ENCODE data around the gene BORCS6.

Gene BORCS6

GRCh38 chr17:8155996-8156245 is 34.1 kb downstream of the BORCS6 start:
- DNase-seq (ENCODE audit: low read depth in 3 of 3, low spot score in 1 of 3) = no peak

- no peak for DNase-seq (ENCODE audit: low read depth in 3 of 3, low spot score in 1 of 3)
Observed at GRCh38 chr17:8155231-8155995, 34.6 kb downstream of the BORCS6 start.

GRCh38 chr17:8154608-8155155 is 35.3 kb downstream of the BORCS6 start:
- no peak for DNase-seq (ENCODE audit: low read depth in 3 of 3, low spot score in 1 of 3)

GRCh38 chr17:8153957-8154607 is 35.9 kb downstream of the BORCS6 start:
- peak; percentile 69 to 76 (median 71) for DNase-seq (ENCODE audit: low read depth in 3 of 3, low spot score in 1 of 3)

GRCh38 chr17:8153525-8153956 is 36.4 kb downstream of the BORCS6 start:
- DNase-seq (ENCODE audit: low read depth in 3 of 3, low spot score in 1 of 3) = peak in 1 of 3 donors; percentile 33

- DNase-seq (ENCODE audit: low read depth in 3 of 3, low spot score in 1 of 3) = no peak
Observed at GRCh38 chr17:8153031-8153451, 36.9 kb downstream of the BORCS6 start.

- peak; percentile 64 to 76 (median 69) for DNase-seq (ENCODE audit: low read depth in 3 of 3, low spot score in 1 of 3)
Observed at GRCh38 chr17:8152112-8152775, 37.7 kb downstream of the BORCS6 start, which contains the start of gene PER1. PER1 (minus strand) TSS chr17:8152404; CDS start chr17:8150706, 1,698 bp downstream.

- no peak for DNase-seq (ENCODE audit: low read depth in 3 of 3, low spot score in 1 of 3)
Observed at GRCh38 chr17:8151641-8152111, 38.3 kb downstream of the BORCS6 start.

- DNase-seq (ENCODE audit: low read depth in 3 of 3, low spot score in 1 of 3) = peak; percentile 57 to 83 (median 75)
Observed at GRCh38 chr17:8151120-8151640, 38.8 kb downstream of the BORCS6 start.

GRCh38 chr17:8150194-8151119 is 39.5 kb downstream of the BORCS6 start:
- no peak for DNase-seq (ENCODE audit: low read depth in 3 of 3, low spot score in 1 of 3)

- no peak for DNase-seq (ENCODE audit: low read depth in 3 of 3, low spot score in 1 of 3)
Observed at GRCh38 chr17:8149419-8150193, 40.4 kb downstream of the BORCS6 start.

GRCh38 chr17:8148560-8148959 is 41.4 kb downstream of the BORCS6 start:
- no peak for DNase-seq (ENCODE audit: low read depth in 3 of 3, low spot score in 1 of 3)

GRCh38 chr17:8147805-8148404 is 42.1 kb downstream of the BORCS6 start:
- DNase-seq (ENCODE audit: low read depth in 3 of 3, low spot score in 1 of 3) = no peak

- no peak for DNase-seq (ENCODE audit: low read depth in 3 of 3, low spot score in 1 of 3)
Observed at GRCh38 chr17:8147141-8147804, 42.7 kb downstream of the BORCS6 start.

- DNase-seq (ENCODE audit: low read depth in 3 of 3, low spot score in 1 of 3) = no peak
Observed at GRCh38 chr17:8146381-8147140, 43.4 kb downstream of the BORCS6 start.

- DNase-seq (ENCODE audit: low read depth in 3 of 3, low spot score in 1 of 3) = no peak
Observed at GRCh38 chr17:8145811-8146210, 44.2 kb downstream of the BORCS6 start.

GRCh38 chr17:8144401-8145231 is 45.4 kb downstream of the BORCS6 start:
- no peak for DNase-seq (ENCODE audit: low read depth in 3 of 3, low spot score in 1 of 3)

All from stimulated activated CD4-positive, alpha-beta T cell treated with anti-CD3 and anti-CD28 coated beads, TNF-alpha, amount 100 ng/mL, for 1 hour (primary cell).